Stimulated activated CD8-positive, alpha-beta memory T cell treated with anti-CD3 and anti-CD28 coated beads, Interleukin-2, amount 100 ng/mL, for 48 hours (primary cell): ENCODE data around the gene HSPA1B.
"Not testable (repeated sequence)": the region's sequence is repeated elsewhere in the genome, so short reads cannot be mapped to it uniquely, and the experiment has no call there.

Experiments
- DNase-seq, 2 donors: peaks; one replicate each; pipeline ENCODE4 v3.0.0-alpha.2; 2020; ENCODE audit warnings: low read depth in 2 of 2

Gene HSPA1B

DNA sequence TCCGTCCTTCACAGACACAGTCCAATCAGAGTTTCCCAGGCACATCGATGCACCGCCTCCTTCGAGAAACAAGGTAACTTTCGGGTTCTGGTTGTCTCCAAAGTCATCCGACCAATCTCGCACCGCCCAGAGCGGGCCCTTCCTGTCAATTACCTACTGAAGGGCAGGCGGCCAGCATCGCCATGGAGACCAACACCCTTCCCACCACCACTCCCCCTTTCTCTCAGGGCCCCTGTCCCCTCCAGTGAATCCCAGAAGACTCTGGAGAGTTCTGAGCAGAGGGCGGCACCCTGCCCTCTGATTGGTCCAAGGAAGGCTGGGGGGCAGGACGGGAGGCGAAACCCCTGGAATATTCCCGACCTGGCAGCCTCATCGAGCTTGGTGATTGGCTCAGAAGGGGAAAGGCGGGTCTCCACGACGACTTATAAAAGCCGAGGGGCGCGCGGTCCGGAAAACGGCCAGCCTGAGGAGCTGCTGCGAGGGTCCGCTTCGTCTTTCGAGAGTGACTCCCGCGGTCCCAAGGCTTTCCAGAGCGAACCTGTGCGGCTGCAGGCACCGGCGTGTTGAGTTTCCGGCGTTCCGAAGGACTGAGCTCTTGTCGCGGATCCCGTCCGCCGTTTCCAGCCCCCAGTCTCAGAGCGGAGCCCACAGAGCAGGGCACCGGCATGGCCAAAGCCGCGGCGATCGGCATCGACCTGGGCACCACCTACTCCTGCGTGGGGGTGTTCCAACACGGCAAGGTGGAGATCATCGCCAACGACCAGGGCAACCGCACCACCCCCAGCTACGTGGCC, at the start of gene HSPA1B:
HSPA1B (plus strand) TSS at position 453 of the 794 bp plus-strand sequence; CDS start at position 666, 213 bp downstream.
- peak; percentile 82 to 88 for DNase-seq

- no peak for DNase-seq
Observed at GRCh38 chr6:31778193-31778592, 49.3 kb upstream of the HSPA1B start.

DNA sequence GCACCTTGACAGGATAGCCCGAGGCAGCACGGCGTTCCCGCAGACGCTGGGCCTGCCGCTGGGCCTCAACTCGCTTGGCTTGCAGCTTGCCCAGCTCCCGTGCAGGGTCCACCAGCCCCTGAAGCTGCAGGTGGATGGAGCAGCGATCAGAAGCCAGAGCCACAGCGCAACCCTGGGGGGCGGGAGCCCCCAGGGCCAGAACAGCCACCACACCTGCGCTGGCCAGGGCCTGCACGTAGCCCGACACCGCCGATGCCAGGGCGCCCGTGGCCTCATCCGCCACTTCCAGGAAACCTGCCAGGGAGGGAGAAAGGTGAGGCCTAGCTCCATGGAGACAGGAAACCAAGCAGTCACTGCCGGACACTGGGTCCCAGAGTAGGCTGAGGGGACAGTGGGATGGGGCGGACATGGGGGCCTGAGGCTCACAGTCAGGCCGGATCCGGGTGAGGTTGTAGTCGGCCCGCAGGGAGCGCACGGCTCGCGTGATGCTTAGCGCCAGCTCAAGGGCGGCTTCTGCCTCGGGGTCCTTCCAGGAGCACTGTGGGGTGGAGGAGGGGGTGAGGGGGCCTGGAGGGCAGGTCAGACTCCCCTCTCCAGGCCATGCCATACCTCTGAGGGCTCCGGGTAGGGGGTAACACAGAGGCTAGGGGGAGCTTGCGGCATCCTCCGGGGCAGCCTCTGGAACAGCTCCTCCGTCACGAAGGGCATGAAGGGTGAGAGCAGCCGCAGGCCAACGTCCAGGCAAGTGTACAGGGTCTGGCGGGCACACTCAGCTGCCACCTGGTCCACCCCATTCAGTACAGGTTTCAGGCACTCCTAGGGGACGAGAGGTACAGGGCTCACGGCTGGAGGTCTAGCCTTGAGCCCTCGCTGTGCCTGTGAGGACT, 48.3 kb upstream of the HSPA1B start:
- DNase-seq: no peak

- no peak for DNase-seq
Observed at GRCh38 chr6:31779908-31780307, 47.6 kb upstream of the HSPA1B start.

GRCh38 chr6:31780507-31781243, 46.9 kb upstream of the HSPA1B start:
- DNase-seq: no peak

DNA sequence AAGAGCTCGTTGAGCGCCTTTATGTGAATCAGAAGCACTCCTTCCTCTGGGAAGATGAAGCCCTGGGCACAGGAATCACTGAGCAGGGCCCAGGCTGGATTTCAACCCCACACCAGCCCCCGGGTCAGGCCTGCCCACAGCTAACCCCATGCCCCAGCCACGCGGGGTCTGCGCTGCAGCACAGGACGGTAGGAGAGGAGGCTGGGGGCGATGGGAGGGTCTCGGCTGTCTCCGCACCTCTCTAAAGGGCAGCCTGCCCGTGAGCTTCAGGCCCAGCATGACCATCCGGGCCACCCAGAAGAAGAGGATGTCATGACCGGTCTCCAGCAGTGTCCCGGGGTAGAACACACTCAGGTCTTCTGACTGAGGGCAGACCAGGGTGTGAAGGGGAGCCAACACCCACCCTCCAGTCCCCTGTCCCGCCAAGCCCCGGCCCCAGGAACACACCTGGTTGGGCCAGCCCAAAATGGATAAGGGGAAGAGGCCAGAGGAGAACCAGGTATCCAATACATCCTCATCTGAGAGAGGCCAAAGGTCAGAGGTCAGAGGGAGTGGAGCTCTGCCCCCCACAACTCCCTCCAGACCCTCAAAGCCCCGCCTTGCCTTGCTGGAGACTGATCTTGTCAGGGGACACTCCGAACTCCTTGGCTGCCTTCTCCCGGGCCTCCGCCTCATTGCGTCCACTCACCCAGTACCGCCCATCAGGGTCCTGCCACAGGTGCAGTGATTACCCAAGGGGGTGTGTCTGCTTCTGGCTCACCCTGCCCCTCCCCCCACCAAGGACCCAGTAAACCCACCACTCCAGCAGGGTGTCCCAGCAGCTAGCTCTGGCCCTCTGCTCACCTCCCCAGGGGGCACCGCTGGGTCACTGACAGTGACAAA, 46.1 kb upstream of the HSPA1B start:
- no peak for DNase-seq

- DNase-seq: no peak
Observed at GRCh38 chr6:31782126-31782855, 45.2 kb upstream of the HSPA1B start.

GRCh38 chr6:31784098-31784925, 43.2 kb upstream of the HSPA1B start:
- no peak for DNase-seq

- DNase-seq: no peak
Observed at GRCh38 chr6:31785475-31785874, 42.1 kb upstream of the HSPA1B start.

GRCh38 chr6:31791324-31792089, 36.0 kb upstream of the HSPA1B start:
- peak in 1 of 2 donors; percentile 40 for DNase-seq

DNA sequence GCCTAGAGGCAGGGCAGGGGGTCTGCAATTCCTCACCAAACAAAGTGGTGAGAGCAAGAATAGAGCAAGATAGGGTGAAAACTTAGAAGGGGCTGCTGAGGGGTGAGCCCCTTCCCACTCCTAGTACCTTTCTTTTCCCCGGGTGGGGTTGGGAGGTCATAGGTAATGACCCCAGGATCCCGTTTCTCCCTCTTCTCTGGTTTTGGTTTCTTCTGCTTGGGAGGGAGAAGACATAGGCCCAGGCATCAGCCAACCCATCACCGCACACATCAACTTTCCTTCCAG, 35.5 kb upstream of the HSPA1B start:
- no peak for DNase-seq

GRCh38 chr6:31792761-31793171, 34.8 kb upstream of the HSPA1B start:
- DNase-seq: no peak

- not testable (repeated sequence) for DNase-seq
Observed at GRCh38 chr6:31793927-31794245, 33.7 kb upstream of the HSPA1B start.

DNA sequence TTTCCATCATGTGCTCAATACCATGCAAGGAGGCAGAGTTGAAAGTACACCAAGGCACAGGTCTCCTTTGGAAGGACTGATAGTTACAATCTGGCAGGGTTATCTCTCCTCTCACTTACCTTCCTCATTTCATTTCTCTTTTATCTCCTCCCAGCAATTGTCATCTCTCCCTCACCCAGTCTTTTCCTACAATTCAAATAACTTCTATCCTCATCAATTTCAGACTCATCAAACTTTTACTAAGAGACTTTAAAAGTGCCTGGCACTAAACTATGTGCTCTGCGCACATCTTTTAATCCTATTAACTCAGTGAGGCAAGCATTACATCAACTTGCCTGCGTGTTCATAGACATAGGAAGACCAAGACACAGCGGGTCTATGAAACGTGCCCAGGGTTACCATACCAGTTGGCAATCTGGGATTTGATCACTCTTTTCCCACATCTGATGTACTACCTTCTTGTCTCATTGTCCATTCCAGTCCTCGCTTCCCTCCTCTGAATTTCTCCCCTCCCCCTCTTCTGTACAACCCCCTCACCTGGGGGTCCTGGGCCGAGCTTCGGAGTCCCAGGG, 33.2 kb upstream of the HSPA1B start:
- no peak for DNase-seq

DNA sequence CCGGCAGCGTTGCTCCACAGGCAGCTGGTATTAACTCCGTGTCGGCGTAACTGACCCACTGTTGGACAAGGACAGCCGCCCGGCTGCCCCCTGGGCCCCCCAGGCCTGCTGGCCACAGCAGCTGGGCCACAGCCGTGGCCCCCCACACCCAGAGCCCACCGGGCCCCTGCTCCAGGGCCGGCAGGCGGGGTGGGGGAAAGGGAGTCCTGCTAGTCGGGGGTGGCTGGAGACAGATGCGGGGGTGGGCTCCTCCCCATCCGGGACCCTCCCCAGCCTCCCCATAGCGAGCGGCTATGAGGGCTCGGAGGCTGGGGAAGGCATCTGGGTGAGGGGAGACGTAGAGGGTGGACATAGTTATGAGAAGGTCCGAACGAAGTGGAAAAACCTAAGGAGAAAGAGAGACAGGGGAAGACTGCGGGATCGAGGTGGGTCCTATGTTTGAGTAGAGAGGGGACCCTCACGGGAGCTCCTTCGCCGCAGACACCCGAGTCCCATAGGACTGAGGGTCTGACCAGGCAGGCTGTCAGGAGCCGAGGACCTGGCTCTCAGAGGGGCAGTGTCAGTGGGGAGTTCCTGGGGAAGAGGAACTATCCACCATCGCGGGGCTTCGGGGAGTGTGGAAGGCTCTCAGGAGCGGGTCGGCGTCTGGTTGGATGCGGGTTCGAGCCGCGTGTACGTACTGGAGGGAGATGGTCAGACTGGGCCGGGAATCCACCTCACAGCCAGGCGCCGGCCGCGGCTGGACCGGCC, 32.5 kb upstream of the HSPA1B start:
- DNase-seq: no peak

GRCh38 chr6:31795616-31796298, 31.8 kb upstream of the HSPA1B start, which contains the start of gene VARS1:
Gene VARS1, minus strand, starts transcription at chr6:31795752. Its CDS starts 535 bp downstream, at chr6:31795217.
- DNase-seq: peak; percentile 83 to 85

- DNase-seq: no peak
Observed at GRCh38 chr6:31796993-31797385, 30.5 kb upstream of the HSPA1B start.
